Trophoblast cell (in vitro differentiated cells and primary cell): ENCODE data around the gene NAA80.
A peak's percentile ranks its signal among the peaks of the same experiment; 100 is the strongest.

ENCODE experiments used
- DNase-seq, 2 donors: peaks; one replicate each; pipeline ENCODE4 v3.0.0-alpha.2; 2016
- H2AFZ ChIP-seq: 2 replicates; pipeline ENCODE4 v1.6.1; 2013; ENCODE audit warnings: low read length, moderate library complexity, mild to moderate bottlenecking; ENCODE audit not compliant: insufficient read depth, poor library complexity
- H2AK5ac ChIP-seq: 2 replicates; pipeline ENCODE4 v1.6.1; 2013; ENCODE audit warnings: mild to moderate bottlenecking, low read length
- H2BK120ac ChIP-seq: 2 replicates; pipeline ENCODE4 v1.6.1; 2013; ENCODE audit warnings: low read length, mild to moderate bottlenecking, moderate library complexity; ENCODE audit not compliant: insufficient read depth, poor library complexity
- H2BK12ac ChIP-seq: 2 replicates; pipeline ENCODE4 v1.6.1; 2013; ENCODE audit warnings: mild to moderate bottlenecking, low read length, moderate library complexity
- H2BK5ac ChIP-seq: 2 replicates; pipeline ENCODE4 v1.6.1; 2013; ENCODE audit warnings: low read length, low read depth, moderate library complexity, mild to moderate bottlenecking; ENCODE audit not compliant: poor library complexity
- H3K14ac ChIP-seq: 2 replicates; pipeline ENCODE4 v1.6.1; 2013; ENCODE audit warnings: mild to moderate bottlenecking, low read length
- H3K18ac ChIP-seq: 2 replicates; pipeline ENCODE4 v1.6.1; 2013; ENCODE audit warnings: mild to moderate bottlenecking, low read length
- H3K23ac ChIP-seq: 2 replicates; pipeline ENCODE4 v1.6.1; 2013; ENCODE audit warnings: low read length
- H3K27ac ChIP-seq: 2 replicates; pipeline ENCODE4 v1.5.1; 2013; ENCODE audit warnings: low read depth, mild to moderate bottlenecking, inconsistent platforms, low read length, moderate library complexity
- H3K27me3 ChIP-seq: 2 replicates; pipeline ENCODE4 v1.6.1; 2013; ENCODE audit warnings: inconsistent platforms, mild to moderate bottlenecking, low read length, moderate library complexity; ENCODE audit not compliant: insufficient read depth
- H3K36me3 ChIP-seq, 2 experiments: 1 replicate in 1 of 2; 2 replicates in 1 of 2; pipeline ENCODE4 v1.6.1; 2013; ENCODE audit warnings: low read length in 2 of 2, mild to moderate bottlenecking in 2 of 2, moderate library complexity in 1 of 2; ENCODE audit not compliant: insufficient read depth in 2 of 2, control insufficient read depth in 1 of 2
- H3K4ac ChIP-seq: 2 replicates; pipeline ENCODE4 v1.6.1; 2013; ENCODE audit warnings: low read depth, mild to moderate bottlenecking, low read length, moderate library complexity
- H3K4me1 ChIP-seq, 2 experiments: 1 replicate in 1 of 2; 2 replicates in 1 of 2; pipeline ENCODE4 v1.6.1; 2013; ENCODE audit warnings: low read length in 2 of 2, mild to moderate bottlenecking in 2 of 2, moderate library complexity in 1 of 2; ENCODE audit not compliant: insufficient read depth in 2 of 2, control insufficient read depth in 1 of 2
- H3K4me2 ChIP-seq: 2 replicates; pipeline ENCODE4 v1.6.1; 2013; ENCODE audit warnings: inconsistent platforms, mild to moderate bottlenecking, low read length, moderate library complexity
- H3K4me3 ChIP-seq: 2 replicates; pipeline ENCODE4 v1.5.1; 2013; ENCODE audit warnings: mild to moderate bottlenecking, low read depth, low read length, inconsistent platforms
- H3K79me1 ChIP-seq: one replicate; pipeline ENCODE4 v1.6.1; 2013; ENCODE audit warnings: low read length
- H3K79me2 ChIP-seq: 2 replicates; pipeline ENCODE4 v1.6.1; 2013; ENCODE audit warnings: low read length, mild to moderate bottlenecking; ENCODE audit not compliant: control insufficient read depth, insufficient read depth, poor library complexity
- H3K9ac ChIP-seq: 2 replicates; pipeline ENCODE4 v1.6.1; 2013; ENCODE audit warnings: mild to moderate bottlenecking, low read length
- H3K9me3 ChIP-seq: 2 replicates; pipeline ENCODE4 v1.6.1; 2013; ENCODE audit warnings: low read depth, mild to moderate bottlenecking, control low read depth, inconsistent platforms, low read length; ENCODE audit not compliant: insufficient read depth
- H4K12ac ChIP-seq: 2 replicates; pipeline ENCODE4 v1.6.1; 2013; ENCODE audit warnings: low read depth, mild to moderate bottlenecking, low read length, moderate library complexity
- H4K8ac ChIP-seq: 2 replicates; pipeline ENCODE4 v1.6.1; 2013; ENCODE audit warnings: low read depth, mild to moderate bottlenecking, low read length, moderate library complexity
- H4K91ac ChIP-seq: one replicate; pipeline ENCODE4 v1.6.1; 2013; ENCODE audit warnings: low read depth, mild to moderate bottlenecking, low read length, moderate library complexity
- WGBS: extraction: QIAGEN DNeasy Blood & Tissue Kit; methylation state at CpG from one replicate; pipeline ENCODE4 v1.1.7; 2013; ENCODE audit warnings: missing lambda C conversion rate; ENCODE audit not compliant: insufficient read length, insufficient coverage; ENCODE audit errors: extremely low coverage; 5-methylcytosine and 5-hydroxymethylcytosine counted together

Gene NAA80

GRCh38 chr3:50321336-50322114 is 22.3 kb upstream of the NAA80 start:
- peaks cover 15% of the 10 kb centered on the region for H3K79me2 ChIP-seq
- peak overlapping the region; percentile 90 for H4K8ac ChIP-seq
- peak overlapping the region; percentile 93 for H3K18ac ChIP-seq
- H3K9ac ChIP-seq: peak overlapping the region; percentile 99
- peak overlapping the region; percentile 75 for H3K4me2 ChIP-seq
- WGBS: no CpG with 5 or more reads among the region's 59 CpGs
- H3K9me3 ChIP-seq: peaks cover 1% of the 10 kb centered on the region
- DNase-seq: peak; percentile 77 to 89
- no peaks in the 10 kb centered on the region for H3K27me3 ChIP-seq
- peak overlapping the region; percentile 99 for H4K91ac ChIP-seq
- peak overlapping the region; percentile 93 for H3K14ac ChIP-seq
- no peak overlapping the region for H3K23ac ChIP-seq
- peak overlapping the region; percentile 88 for H3K4ac ChIP-seq
- peak overlapping the region; percentile 93 for H2AFZ ChIP-seq
- peak overlapping the region; percentile 99 for H2BK5ac ChIP-seq
- peak overlapping the region; percentile 62 for H2BK12ac ChIP-seq
- peak overlapping the region; percentile 98 for H2BK120ac ChIP-seq
- H3K27ac ChIP-seq: peak overlapping the region; percentile 93
- peak overlapping the region; percentile 88 for H3K4me3 ChIP-seq
- H3K36me3 ChIP-seq: peaks cover 36 to 38% of the 10 kb centered on the region in 2 experiments
- peak overlapping the region; percentile 88 for H4K12ac ChIP-seq
- H2AK5ac ChIP-seq: no peak overlapping the region
- H3K4me1 ChIP-seq: peaks cover 34 to 38% of the 10 kb centered on the region in 2 experiments
- H3K79me1 ChIP-seq: peaks cover 16% of the 10 kb centered on the region

- H2BK12ac ChIP-seq: no peak overlapping the region
- H2AK5ac ChIP-seq: peak overlapping the region; percentile 40
These were observed 21.7 kb upstream of the NAA80 start for GRCh38 chr3:50320853-50321335.

GRCh38 chr3:50319894-50320625 is 20.9 kb upstream of the NAA80 start:
- no peak overlapping the region for H2BK12ac ChIP-seq
- peak overlapping the region; percentile 3 for H2AK5ac ChIP-seq
- H4K91ac ChIP-seq: peak overlapping the region; percentile 81
- H3K36me3 ChIP-seq: peaks cover 32% of the 10 kb centered on the region in 2 experiments
- peaks cover 15% of the 10 kb centered on the region for H3K79me2 ChIP-seq
- H3K27ac ChIP-seq: no peak overlapping the region
- peaks cover 16% of the 10 kb centered on the region for H3K79me1 ChIP-seq
- peak overlapping the region; percentile 75 for H3K4me2 ChIP-seq
- no peak overlapping the region for H4K8ac ChIP-seq
- peak overlapping the region; percentile 0 for H4K12ac ChIP-seq
- peak overlapping the region; percentile 88 for H3K4me3 ChIP-seq
- peak overlapping the region; percentile 0 for H3K18ac ChIP-seq
- H2AFZ ChIP-seq: no peak overlapping the region
- no CpG with 5 or more reads among the region's 29 CpGs for WGBS
- H3K4me1 ChIP-seq: peaks cover 40 to 42% of the 10 kb centered on the region in 2 experiments
- no peak overlapping the region for H2BK120ac ChIP-seq
- H3K14ac ChIP-seq: peak overlapping the region; percentile 88
- peaks cover under 1% of the 10 kb centered on the region for H3K9me3 ChIP-seq
- H3K23ac ChIP-seq: no peak overlapping the region
- no peak overlapping the region for H2BK5ac ChIP-seq
- H3K9ac ChIP-seq: peak overlapping the region; percentile 73
- peak overlapping the region; percentile 43 for H3K4ac ChIP-seq
- no peaks in the 10 kb centered on the region for H3K27me3 ChIP-seq
- no peak for DNase-seq

More at GRCh38 chr3:50320853-50321335, 21.7 kb upstream of the NAA80 start:
- H2BK5ac ChIP-seq: peak overlapping the region; percentile 99
- H3K4me1 ChIP-seq: peaks cover 38 to 42% of the 10 kb centered on the region in 2 experiments
- peak overlapping the region; percentile 93 for H3K9ac ChIP-seq
- H4K91ac ChIP-seq: peak overlapping the region; percentile 99
- H2BK120ac ChIP-seq: peak overlapping the region; percentile 56
- H3K4me3 ChIP-seq: peak overlapping the region; percentile 88
- WGBS: no CpG with 5 or more reads among the region's 45 CpGs
- H2AFZ ChIP-seq: peak overlapping the region; percentile 66
- peak overlapping the region; percentile 88 for H4K12ac ChIP-seq
- peak overlapping the region; percentile 88 for H3K14ac ChIP-seq
- peak overlapping the region; percentile 43 for H3K4ac ChIP-seq
- no peaks in the 10 kb centered on the region for H3K27me3 ChIP-seq
- H3K27ac ChIP-seq: peak overlapping the region; percentile 93
- H4K8ac ChIP-seq: peak overlapping the region; percentile 88
- DNase-seq: peak; percentile 41 to 63
- H3K36me3 ChIP-seq: peaks cover 34 to 38% of the 10 kb centered on the region in 2 experiments
- H3K18ac ChIP-seq: peak overlapping the region; percentile 93
- H3K79me1 ChIP-seq: peaks cover 16% of the 10 kb centered on the region
- peaks cover 15% of the 10 kb centered on the region for H3K79me2 ChIP-seq
- peaks cover 1% of the 10 kb centered on the region for H3K9me3 ChIP-seq
- H3K23ac ChIP-seq: no peak overlapping the region
- peak overlapping the region; percentile 75 for H3K4me2 ChIP-seq

- H3K23ac ChIP-seq: no peak overlapping the region
- WGBS: no CpG with 5 or more reads among the region's 16 CpGs
- peaks cover 32% of the 10 kb centered on the region in 2 experiments for H3K36me3 ChIP-seq
- H2BK120ac ChIP-seq: no peak overlapping the region
- no peak overlapping the region for H3K4me3 ChIP-seq
- H2BK5ac ChIP-seq: no peak overlapping the region
- H3K4me2 ChIP-seq: no peak overlapping the region
- peaks cover 40 to 42% of the 10 kb centered on the region in 2 experiments for H3K4me1 ChIP-seq
- DNase-seq: no peak
- no peak overlapping the region for H3K14ac ChIP-seq
- H4K91ac ChIP-seq: no peak overlapping the region
- H3K27me3 ChIP-seq: no peaks in the 10 kb centered on the region
- H3K9ac ChIP-seq: no peak overlapping the region
- H3K4ac ChIP-seq: no peak overlapping the region
- peaks cover 15% of the 10 kb centered on the region for H3K79me2 ChIP-seq
- H3K79me1 ChIP-seq: peaks cover 16% of the 10 kb centered on the region
- H2AK5ac ChIP-seq: no peak overlapping the region
- H4K8ac ChIP-seq: no peak overlapping the region
- peaks cover 2% of the 10 kb centered on the region for H3K9me3 ChIP-seq
- no peak overlapping the region for H2BK12ac ChIP-seq
- H3K18ac ChIP-seq: no peak overlapping the region
- H3K27ac ChIP-seq: no peak overlapping the region
- H4K12ac ChIP-seq: no peak overlapping the region
- H2AFZ ChIP-seq: no peak overlapping the region
These were observed 20.1 kb upstream of the NAA80 start for GRCh38 chr3:50319181-50319893.
